ENCODE data around the gene SMIM22. TPM values are rescaled to one million over a fixed set of nuclear protein-coding genes. Genes with fewer than 3 reads are reported as not detected.

SMIM22 gene
- total RNA-seq, 2 donors from 2014 or later, result not detected

GRCh38 chr16:4797805-4798252 lies 2.7 kb downstream of the SMIM22 start:
- no peak overlapping the region for H3K9ac ChIP-seq (ENCODE audit: extremely low read depth, low read length, poor library complexity, severe bottlenecking)
- no peak overlapping the region for H3K27ac ChIP-seq (ENCODE audit: low read depth, low read length)
- no peak overlapping the region for H3K4me3 ChIP-seq (ENCODE audit: low read length)
- no peaks in the 10 kb centered on the region for H3K36me3 ChIP-seq (ENCODE audit: control insufficient read depth, insufficient read depth, low read length)
- no peak for TF ChIP-seq CTCF (conservative IDR thresholded peaks at IDR 0.05)
- Mint-ChIP-seq H3K36me3 (ENCODE audit: low read depth) (peaks cover 13% of the 10 kb centered on the region), H3K27me3 (ENCODE audit: insufficient read depth) (no peaks in the 10 kb centered on the region), H3K4me1 (peaks cover 3% of the 10 kb centered on the region), H3K27ac (no peak overlapping the region), H3K4me3 (no peak overlapping the region), H3K9me3 (no peaks in the 10 kb centered on the region)
- no peaks in the 10 kb centered on the region for H3K27me3 ChIP-seq (ENCODE audit: control insufficient read depth, insufficient read depth, low read length, poor library complexity, severe bottlenecking)
- WGBS, 2 experiments (ENCODE audit: insufficient coverage in 1 of 2, insufficient read length in 1 of 2), result 91 to 97% methylated on average over 17 to 22 of the region's 22 CpGs
- peaks cover 6% of the 10 kb centered on the region for H3K4me1 ChIP-seq (ENCODE audit: control insufficient read depth, insufficient read depth, low read length)
- no peaks in the 10 kb centered on the region for H3K9me3 ChIP-seq (ENCODE audit: control insufficient read depth, low read length)
- no peak for DNase-seq

- Histone ChIP-seq H3K36me3 (ENCODE audit: control insufficient read depth, insufficient read depth, low read length) (no peaks in the 10 kb centered on the region), H3K27ac (ENCODE audit: low read depth, low read length) (no peak overlapping the region), H3K9me3 (ENCODE audit: control insufficient read depth, low read length) (no peaks in the 10 kb centered on the region), H3K4me1 (ENCODE audit: control insufficient read depth, insufficient read depth, low read length) (peaks cover 9% of the 10 kb centered on the region), H3K27me3 (ENCODE audit: control insufficient read depth, insufficient read depth, low read length, poor library complexity, severe bottlenecking) (no peaks in the 10 kb centered on the region), H3K9ac (ENCODE audit: extremely low read depth, low read length, poor library complexity, severe bottlenecking) (no peak overlapping the region), H3K4me3 (ENCODE audit: low read length) (no peak overlapping the region)
- Mint-ChIP-seq H3K9me3 (no peaks in the 10 kb centered on the region), H3K36me3 (ENCODE audit: low read depth) (peaks cover 13% of the 10 kb centered on the region), H3K27ac (no peak overlapping the region), H3K4me3 (no peak overlapping the region), H3K27me3 (ENCODE audit: insufficient read depth) (no peaks in the 10 kb centered on the region), H3K4me1 (peaks cover 5% of the 10 kb centered on the region)
- no peak for TF ChIP-seq CTCF (conservative IDR thresholded peaks at IDR 0.05)
- WGBS, 2 experiments (ENCODE audit: insufficient coverage in 1 of 2, insufficient read length in 1 of 2), result 91 to 95% methylated on average over 8 to 16 of the region's 16 CpGs
- no peak for DNase-seq
Measured at GRCh38 chr16:4798456-4798855, 3.3 kb downstream of the SMIM22 start.

GRCh38 chr16:4799171-4799855 lies 4.1 kb downstream of the SMIM22 start:
- Histone ChIP-seq H3K27ac (ENCODE audit: low read depth, low read length) (no peak overlapping the region), H3K9ac (ENCODE audit: extremely low read depth, low read length, poor library complexity, severe bottlenecking) (no peak overlapping the region), H3K4me1 (ENCODE audit: control insufficient read depth, insufficient read depth, low read length) (peaks cover 9% of the 10 kb centered on the region), H3K9me3 (ENCODE audit: control insufficient read depth, low read length) (no peaks in the 10 kb centered on the region), H3K4me3 (ENCODE audit: low read length) (no peak overlapping the region), H3K27me3 (ENCODE audit: control insufficient read depth, insufficient read depth, low read length, poor library complexity, severe bottlenecking) (no peaks in the 10 kb centered on the region), H3K36me3 (ENCODE audit: control insufficient read depth, insufficient read depth, low read length) (peaks cover under 1% of the 10 kb centered on the region)
- WGBS, 2 experiments (ENCODE audit: insufficient coverage in 1 of 2, insufficient read length in 1 of 2), result 95 to 96% methylated on average over 16 to 19 of the region's 19 CpGs
- no peak for DNase-seq
- peaks cover 14% of the 10 kb centered on the region for H3K36me3 Mint-ChIP-seq (ENCODE audit: low read depth)
- no peaks in the 10 kb centered on the region for H3K27me3 Mint-ChIP-seq (ENCODE audit: insufficient read depth)
- H3K4me3 Mint-ChIP-seq, result no peak overlapping the region
- peaks cover 9% of the 10 kb centered on the region for H3K4me1 Mint-ChIP-seq
- no peak for TF ChIP-seq CTCF (conservative IDR thresholded peaks at IDR 0.05)
- H3K9me3 Mint-ChIP-seq, result no peaks in the 10 kb centered on the region
- H3K27ac Mint-ChIP-seq, result no peak overlapping the region

All from endodermal cell (in vitro differentiated cells).